GM21786 (cell line): ENCODE results near the gene HSPA2.
"Not testable (repeated sequence)": the region's sequence is repeated elsewhere in the genome, so short reads cannot be mapped to it uniquely, and the experiment has no call there.

Source experiments
- ATAC-seq: cut with Tn5 transposase; IDR thresholded peaks from one replicate; pipeline ENCODE4 v1.9.1; 2021; ENCODE audit not compliant: unreplicated experiment

The HSPA2 gene

DNA sequence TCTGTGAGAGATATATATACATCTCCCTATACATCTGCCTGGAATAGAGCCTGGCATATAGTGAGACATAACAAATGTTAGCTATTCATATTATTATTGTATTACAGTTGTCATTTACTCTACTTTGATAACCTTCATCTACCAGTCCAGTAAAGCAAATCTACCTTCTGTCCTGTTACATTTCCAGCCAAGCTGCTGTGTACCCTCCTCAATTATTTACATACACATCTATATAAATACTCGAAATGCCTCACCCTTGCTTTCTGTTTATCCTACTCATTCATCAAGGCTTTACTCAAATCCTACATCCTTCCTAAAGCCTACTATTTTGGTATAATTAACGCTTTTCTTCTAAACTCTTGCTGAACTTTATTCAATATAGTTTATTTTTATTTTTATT is 27.3 kb upstream of the HSPA2 start:
- no peak for ATAC-seq

DNA sequence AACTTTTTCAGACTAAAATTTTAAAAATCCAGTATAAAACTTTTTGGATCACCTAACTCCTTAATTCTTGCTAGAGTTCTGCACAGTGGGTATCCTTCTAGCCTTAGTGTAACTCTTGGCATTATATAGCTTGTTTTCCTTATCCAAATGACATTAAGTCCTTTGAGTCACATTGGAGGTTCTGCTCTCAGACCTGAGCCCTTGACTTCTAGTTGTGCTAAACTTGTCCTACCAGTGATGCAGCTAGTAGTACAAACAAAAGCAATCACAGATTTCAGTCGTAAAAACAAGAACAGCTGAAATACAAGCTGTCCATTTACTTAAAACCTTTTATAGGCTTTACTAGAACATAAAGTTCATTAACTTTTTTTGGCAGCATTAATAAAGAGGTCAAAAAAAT is 25.5 kb upstream of the HSPA2 start:
- ATAC-seq = no peak

DNA sequence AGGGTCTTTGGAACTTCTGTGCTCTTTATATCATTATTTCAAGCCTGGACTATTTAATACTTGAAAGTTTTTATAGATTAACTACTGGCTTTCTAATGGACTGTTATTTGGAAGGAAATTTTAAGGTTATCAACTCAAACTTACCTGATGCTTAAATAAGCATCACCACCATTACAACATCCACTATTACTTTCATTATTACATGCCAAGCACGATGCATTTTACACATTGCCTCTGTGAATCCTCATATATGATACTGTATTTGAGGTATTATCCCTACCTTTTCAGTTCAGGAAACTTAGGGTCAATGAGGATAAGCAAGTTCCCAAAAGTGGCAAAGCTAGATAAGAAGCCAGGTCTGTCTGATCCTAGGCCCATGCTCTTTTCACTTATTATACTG is 23.6 kb upstream of the HSPA2 start:
- no peak for ATAC-seq

DNA sequence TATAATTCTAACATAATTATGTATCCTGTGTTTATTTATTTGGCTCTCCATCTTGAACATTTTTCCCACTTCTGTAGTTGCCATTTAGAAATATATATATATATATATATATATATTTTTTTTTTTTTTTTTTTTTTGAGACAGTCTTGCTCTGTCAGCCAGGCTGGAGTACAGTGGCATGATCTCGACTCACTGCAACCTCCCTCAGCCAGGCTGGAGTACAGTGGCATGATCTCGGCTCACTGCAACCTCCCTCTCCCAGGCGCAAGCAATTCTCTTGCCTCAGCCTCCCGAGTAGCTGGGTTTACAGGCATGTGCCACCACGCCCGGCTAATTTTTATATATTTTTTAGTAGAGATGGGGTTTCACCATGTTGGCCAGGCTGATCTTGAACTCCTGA is 22.9 kb upstream of the HSPA2 start:
- ATAC-seq = not testable (repeated sequence)

DNA sequence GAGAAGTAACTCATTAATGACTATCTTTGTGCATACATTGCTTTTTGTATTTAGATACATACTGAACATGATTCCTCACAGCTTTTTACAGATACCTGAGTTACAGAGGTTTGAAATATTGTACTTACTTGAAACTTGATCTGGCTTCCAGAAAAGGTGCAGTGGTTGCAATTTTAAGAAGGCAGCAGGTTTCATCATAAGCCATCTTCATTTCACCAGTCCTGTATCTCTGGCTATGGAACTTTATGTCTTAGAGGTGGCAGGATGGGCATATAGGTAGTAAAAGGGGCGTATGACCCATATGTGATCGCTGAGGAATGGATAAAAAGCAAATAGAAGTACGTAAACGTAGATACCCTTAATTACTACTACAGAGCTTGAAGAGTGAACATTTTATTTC is 22.3 kb upstream of the HSPA2 start:
- ATAC-seq = no peak

DNA sequence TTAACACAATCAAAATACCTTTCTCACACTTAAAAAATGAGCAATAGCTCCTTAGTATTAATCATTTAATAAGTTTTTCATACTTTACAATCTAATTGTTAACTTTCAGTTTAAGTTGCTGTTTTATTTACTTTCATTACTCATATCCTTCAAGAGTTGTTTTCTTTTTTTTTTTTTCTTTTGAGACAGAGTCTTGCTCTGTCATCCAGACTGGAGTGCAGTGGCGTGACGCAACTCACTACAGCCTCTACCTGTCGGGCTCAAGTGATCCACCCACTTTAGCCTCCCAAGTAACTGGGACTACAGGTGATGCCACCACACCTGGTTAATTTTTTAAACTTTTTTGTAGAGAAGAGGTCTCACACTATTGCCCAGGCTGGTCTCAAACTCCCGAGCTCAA is 19.8 kb upstream of the HSPA2 start:
- no peak for ATAC-seq

DNA sequence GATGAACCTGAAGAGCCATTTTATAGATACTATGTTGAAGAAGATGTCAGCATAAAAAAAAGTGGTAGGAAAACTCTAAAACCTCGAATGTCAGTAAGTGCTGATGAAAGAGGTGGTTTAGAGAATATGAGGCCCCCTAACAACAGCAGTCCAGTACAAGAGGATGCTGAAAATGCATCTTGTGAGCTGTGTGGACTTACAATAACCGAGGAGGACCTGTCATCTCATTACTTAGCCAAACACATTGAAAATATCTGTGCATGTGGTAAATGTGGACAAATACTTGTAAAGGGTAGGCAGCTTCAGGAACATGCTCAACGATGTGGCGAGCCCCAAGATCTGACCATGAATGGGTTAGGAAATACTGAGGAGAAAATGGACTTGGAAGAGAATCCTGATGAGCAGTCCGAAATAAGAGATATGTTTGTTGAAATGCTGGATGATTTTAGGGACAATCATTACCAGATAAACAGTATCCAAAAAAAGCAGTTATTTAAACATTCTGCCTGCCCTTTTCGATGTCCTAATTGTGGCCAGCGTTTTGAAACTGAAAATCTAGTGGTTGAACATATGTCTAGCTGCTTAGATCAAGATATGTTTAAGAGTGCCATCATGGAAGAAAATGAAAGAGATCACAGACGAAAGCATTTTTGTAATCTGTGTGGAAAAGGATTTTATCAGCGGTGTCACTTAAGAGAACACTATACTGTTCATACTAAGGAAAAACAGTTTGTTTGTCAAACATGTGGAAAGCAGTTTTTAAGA is 17.8 kb upstream of the HSPA2 start:
- ATAC-seq = no peak

DNA sequence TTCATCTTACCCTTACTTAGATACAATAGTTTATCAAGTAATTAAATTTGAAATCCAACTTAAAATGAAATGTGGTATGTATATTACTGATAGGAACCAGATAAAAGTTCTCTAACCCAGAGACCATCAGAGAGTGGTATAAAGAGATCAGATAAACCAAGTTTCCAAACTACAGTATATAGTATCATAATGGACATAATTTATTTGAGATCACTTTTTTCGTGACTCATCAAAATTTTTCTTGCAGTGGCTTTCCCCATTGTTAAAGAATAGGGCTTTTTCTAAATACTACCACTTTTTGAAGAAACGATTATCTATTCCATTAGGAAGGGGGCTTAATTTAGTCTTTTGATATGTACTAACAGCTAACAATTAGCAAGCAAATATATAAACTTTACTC is 15.2 kb upstream of the HSPA2 start:
- ATAC-seq = no peak

DNA sequence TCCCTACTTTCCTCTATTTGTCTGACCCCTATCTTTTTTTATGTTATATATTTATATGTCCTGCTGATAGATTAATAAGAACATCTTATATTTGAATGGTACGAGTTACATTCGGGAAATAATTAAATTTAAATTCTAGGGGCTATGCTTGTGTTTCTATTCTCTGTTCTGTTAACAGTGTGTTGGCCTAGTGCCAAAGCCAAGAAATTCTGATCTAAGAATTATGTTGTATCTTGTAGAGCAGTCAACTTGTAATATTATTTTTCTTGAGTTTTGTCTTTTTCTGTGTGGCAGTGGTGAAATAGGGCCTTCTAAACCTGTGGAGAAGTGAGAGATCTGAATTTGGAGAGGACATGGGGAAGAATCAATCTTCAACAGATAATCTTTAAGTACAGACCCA is 9.0 kb upstream of the HSPA2 start:
- ATAC-seq = no peak

DNA sequence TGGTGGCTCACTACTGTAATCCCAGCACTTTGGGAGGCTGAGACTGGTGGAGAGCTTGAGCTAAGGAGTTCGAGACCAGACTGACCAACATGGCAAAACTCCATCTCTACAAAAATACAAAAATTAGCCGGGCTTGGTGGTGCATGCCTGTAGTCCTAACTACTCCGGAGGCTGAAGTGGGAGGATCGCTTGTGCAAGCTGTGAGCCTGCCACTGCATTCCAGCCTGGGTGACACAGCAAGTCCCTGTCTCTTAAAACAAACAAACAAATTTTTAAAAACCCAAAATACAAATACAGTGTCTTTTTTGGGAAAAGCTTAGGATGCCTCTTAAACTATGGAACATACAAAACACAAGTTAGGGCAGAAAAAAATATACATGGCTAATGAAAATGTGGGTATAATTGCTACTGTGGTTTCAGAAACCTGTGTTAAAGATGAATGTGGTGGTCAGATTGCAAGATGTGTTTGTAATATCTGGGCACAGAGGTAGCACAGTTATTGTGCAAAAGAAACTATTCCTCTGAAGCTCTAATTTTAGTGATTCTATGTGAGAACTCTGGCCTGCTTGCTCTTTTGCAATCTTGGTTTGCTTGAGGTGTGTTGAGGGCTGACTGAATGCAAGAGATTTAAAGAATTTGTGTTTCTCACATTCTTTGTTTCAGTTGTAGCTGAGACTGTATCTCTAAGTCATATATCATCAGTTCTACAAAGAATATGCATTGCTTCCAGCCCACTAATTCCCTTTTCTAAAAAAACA is 3.9 kb upstream of the HSPA2 start:
- ATAC-seq = no peak

DNA sequence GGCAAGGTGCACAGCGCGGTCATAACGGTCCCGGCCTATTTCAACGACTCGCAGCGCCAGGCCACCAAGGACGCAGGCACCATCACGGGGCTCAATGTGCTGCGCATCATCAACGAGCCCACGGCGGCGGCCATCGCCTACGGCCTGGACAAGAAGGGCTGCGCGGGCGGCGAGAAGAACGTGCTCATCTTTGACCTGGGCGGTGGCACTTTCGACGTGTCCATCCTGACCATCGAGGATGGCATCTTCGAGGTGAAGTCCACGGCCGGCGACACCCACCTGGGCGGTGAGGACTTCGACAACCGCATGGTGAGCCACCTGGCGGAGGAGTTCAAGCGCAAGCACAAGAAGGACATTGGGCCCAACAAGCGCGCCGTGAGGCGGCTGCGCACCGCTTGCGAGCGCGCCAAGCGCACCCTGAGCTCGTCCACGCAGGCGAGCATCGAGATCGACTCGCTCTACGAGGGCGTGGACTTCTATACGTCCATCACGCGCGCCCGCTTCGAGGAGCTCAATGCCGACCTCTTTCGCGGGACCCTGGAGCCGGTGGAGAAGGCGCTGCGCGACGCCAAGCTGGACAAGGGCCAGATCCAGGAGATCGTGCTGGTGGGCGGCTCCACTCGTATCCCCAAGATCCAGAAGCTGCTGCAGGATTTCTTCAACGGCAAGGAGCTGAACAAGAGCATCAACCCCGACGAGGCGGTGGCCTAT is 875 bp downstream of the HSPA2 start:
- ATAC-seq = no peak

DNA sequence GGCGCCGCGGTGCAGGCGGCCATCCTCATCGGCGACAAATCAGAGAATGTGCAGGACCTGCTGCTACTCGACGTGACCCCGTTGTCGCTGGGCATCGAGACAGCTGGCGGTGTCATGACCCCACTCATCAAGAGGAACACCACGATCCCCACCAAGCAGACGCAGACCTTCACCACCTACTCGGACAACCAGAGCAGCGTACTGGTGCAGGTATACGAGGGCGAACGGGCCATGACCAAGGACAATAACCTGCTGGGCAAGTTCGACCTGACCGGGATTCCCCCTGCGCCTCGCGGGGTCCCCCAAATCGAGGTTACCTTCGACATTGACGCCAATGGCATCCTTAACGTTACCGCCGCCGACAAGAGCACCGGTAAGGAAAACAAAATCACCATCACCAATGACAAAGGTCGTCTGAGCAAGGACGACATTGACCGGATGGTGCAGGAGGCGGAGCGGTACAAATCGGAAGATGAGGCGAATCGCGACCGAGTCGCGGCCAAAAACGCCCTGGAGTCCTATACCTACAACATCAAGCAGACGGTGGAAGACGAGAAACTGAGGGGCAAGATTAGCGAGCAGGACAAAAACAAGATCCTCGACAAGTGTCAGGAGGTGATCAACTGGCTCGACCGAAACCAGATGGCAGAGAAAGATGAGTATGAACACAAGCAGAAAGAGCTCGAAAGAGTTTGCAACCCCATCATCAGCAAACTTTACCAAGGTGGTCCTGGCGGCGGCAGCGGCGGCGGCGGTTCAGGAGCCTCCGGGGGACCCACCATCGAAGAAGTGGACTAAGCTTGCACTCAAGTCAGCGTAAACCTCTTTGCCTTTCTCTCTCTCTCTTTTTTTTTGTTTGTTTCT is 1.7 kb downstream of the HSPA2 start:
- no peak for ATAC-seq

DNA sequence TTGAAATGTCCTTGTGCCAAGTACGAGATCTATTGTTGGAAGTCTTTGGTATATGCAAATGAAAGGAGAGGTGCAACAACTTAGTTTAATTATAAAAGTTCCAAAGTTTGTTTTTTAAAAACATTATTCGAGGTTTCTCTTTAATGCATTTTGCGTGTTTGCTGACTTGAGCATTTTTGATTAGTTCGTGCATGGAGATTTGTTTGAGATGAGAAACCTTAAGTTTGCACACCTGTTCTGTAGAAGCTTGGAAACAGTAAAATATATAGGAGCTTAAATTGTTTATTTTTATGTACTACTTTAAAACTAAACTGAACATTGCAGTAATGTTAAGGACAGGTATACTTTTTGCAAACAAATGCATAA is 2.3 kb downstream of the HSPA2 start:
- ATAC-seq = no peak

DNA sequence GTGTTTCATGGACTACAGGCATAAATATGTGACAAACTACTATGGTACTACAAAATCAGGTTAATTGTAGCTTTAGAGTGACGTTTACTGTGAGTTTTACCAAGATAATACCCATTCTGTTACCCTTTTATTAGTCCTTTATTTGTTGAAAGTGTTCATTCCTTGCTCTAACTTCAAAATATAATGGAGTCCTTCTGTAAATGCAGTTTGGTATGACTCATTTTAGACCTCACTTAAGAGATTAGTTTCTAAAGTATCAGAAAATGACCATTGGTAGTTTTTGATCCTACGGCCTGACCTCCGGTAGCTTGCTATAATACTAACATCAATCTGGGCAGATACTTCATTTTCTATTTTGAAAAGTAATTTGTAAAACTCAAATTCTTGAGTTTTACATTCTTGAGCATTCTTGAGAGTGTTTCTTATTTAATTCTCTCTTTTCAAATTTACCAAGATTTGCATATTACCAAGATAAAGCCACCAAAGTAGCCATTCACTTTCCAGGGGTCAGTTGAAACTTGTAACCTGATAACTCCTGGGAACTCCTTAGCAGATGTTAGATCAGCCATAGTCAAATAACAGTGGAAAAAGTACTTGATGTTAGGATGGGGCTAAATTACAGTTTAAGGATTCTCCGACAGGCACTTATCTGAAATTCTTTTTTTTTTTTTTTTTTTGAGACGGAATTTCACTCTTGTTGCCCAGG is 4.2 kb downstream of the HSPA2 start:
- no peak for ATAC-seq

DNA sequence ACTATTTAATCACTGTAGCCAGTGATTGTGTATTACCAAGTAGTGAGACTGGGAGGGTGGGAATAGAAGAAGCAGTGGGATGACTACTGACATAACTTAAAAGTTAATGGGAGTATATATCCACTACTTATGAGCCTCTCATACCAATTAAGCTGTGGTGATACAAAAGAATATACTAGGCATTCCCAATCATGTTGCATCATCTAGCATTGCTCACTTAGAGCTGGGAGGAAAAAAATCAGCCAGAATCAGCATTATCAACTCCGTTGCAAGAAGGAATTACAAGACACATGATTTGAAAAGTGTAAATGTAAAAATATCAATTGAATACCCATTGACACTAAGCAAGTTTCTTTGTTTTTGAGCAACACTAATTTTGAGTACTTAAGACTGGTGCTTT is 8.5 kb downstream of the HSPA2 start:
- no peak for ATAC-seq

DNA sequence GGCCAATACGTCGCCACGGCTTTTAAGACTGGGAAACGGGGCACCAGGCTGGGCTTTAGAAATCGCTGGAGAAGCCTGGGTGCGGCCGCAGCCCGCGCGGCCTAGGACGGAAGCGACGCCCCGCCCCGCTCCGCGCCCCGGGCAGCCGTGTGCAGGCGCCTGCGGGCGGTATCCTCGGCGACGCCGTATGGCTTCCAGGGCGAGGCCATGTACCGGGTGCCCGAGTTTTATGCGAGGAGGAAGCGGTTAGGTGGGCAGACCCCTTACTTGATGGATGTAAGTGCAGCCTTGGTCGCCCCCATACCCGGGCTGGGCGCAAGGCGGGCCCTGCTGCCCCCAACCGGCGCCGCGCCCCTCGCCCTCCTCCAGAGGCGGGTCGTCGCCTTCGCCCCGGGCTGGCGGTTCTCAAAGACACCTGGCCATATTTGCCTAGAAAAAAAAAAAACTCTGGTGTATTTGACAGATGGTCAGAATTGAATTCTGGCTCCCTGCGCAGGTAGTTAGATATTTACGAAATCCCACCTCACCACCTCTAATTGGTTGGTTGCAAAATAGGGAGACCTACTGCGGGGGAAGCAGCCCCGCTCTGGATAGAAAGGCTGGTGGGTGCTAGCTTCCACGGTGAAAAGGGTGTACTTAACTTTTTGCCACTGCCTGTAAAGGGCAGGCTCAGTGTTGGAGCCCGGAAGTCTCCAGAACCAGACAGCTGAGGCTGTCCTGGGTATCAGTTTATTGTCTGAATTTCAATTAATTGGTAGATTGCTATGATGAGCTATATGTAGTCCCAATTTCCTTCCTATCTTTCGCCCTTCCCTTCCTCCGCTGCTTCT is 9.5 kb downstream of the HSPA2 start, which contains the start of gene PPP1R36:
Gene PPP1R36 (plus strand): TSS at position 171 of the 830 bp plus-strand sequence. CDS start 37 bp downstream, at position 208.
- no peak for ATAC-seq

DNA sequence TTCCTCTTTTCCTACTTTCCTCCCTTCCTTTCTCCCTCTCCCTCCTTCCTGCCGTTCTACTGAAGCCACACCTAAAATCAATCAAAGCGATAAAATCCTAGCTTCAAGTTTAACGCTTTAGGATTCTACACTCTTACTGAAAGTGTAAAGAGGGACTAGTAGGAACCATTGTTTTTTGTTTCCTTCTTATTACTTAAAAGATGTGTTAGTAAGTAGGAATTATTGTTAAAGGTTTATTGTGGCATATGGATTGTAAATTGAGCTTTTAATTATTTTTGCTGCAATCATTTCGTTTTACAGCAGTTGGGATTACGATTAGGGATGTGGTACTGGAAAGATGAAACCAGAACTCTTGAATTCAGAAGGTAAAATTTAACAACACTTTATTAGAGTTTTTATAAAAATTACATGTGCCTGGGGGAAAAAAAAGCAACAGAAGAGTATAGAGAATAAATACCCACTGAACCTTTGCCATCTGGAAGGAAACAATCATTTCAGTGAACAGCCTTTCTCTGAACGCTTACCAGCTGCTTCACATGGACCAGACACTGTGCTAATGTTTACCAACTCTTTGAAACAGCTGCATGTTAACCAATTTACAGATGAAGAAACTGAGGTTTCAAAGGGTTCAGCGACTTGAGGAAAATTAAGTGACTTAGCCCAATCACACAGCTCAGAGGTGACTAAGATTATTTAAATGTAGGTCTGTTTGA is 10.2 kb downstream of the HSPA2 start:
- no peak for ATAC-seq

DNA sequence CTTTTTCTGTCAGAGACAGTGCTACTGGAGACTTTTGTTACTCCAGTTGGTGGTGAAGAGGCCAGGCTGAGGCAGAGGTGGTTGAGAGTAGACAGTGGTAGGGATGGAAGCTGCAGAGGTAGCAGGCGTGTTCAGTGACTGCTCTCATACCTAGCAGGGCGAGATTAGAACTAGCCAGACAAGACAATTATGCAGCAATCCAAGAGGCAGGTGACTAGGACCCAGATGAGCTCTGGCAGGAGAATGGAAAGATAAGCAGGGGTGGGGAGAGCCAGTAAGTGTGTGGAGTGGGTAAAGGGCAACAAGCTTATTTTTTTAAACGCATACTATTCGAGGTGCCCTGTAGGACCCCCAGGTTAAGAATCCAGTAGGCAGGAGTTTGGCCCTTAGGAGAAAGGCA is 14.0 kb downstream of the HSPA2 start:
- no peak for ATAC-seq

DNA sequence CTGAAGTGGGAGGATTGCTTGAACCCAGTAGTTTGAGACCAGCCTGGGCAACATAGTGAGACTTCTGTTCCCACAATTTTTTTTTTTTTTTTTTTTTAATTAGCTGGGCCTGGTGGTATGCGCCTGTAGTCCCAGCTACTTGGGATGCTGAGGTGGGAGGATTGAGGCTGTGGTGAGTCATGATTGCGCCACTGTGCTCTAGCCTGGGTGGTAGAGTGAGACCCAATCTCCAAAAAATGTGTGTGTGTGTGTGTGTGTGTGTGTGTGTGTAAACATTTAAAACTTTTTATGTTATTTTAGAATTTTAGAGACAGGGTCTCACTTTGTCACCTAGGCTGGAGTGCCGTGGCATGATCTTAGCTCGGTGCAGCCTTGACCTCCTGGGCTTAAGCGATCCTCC is 16.0 kb downstream of the HSPA2 start:
- ATAC-seq = no peak
